HG02588 (cell line): ENCODE data around the gene KRTAP19-8.
A peak's percentile ranks its signal among the peaks of the same experiment; 100 is the strongest.

Experiments used
- ATAC-seq: cut with Tn5 transposase; IDR thresholded peaks from one replicate; pipeline ENCODE4 v1.9.1; 2021; ENCODE audit warnings: mild to moderate bottlenecking, moderate library complexity; ENCODE audit not compliant: unreplicated experiment

Gene KRTAP19-8

DNA sequence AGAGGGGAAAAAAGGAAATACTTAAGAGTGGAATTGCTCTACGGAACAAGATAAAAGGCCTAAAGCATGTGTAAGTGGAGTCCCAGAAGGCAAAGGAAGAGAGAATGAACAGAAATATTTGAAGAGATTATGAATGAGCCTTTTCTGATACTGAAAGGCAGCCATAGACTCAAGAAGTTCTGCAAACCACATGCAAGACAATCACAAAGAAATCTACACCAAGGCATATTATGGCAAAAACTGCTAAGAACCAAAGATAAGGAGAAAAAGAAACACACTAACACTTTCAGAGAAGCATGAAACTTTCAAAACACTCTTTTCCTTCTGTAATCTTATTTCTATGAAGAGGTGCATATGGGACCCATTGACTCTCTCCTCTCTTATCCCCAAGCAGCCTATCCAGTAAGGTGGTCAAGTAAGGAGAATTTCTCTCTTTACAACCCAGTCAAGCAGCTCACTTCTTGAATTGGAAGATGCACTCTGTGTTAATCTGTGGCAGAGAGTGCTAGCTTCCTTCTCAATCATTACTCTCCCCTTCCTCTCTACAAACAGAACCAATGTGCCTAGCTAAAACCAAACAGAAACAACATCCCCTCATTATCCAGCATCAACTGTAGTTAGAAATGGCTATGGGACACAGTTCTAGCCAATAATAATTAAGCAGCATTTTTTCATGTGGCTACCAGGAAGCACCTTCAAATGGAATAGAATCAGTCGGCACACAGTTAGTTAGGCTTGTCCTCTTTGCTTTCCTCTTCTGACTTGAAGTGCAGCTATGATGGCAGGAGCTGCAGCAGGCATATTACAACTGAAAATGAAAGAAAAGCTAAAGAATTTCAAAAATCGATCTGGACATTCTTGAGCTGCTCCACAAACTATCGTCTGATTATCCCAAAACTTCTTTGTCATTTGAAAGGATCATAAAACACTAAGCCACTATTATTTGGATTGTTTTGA, 25.9 kb downstream of the KRTAP19-8 start:
- ATAC-seq, result peak; percentile 55

DNA sequence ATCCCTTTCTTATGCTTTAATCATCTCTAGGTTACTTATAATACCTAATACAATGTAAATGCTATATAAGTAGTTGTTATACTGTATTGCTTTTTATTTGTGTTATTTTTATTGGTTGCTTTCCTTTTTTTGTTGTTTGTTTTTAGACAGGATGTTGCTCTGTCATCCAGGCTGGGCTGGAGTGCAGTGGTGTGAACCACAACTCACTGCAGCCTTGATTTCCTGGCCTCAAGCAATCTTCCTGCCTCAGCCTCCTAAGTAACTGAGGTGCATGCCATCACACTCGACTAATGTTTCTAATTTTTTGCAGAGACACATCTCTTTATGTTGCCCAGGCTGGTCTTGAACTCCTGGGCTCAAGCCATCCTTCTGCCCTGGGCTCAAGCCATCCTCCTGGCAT, 26.9 kb downstream of the KRTAP19-8 start:
- ATAC-seq, result no peak

DNA sequence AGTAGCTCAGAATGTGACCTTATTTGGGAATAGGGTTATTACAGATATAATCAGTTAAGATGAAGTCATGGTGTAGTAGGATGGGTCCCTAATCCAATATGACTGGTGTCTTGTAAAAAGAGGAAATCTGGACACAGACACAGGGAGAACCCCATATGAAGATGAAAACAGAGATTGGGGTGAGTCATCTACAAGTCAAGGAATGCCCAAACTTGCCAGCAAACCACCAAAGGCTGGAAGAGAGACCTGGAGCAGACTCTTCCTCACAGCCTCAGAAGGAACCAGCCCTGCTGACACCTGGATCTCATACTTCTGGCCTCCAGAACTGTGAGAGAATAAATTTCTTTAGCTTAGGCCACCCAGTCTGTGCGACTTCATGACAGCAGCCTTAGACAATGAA, 29.9 kb downstream of the KRTAP19-8 start:
- no peak for ATAC-seq

DNA sequence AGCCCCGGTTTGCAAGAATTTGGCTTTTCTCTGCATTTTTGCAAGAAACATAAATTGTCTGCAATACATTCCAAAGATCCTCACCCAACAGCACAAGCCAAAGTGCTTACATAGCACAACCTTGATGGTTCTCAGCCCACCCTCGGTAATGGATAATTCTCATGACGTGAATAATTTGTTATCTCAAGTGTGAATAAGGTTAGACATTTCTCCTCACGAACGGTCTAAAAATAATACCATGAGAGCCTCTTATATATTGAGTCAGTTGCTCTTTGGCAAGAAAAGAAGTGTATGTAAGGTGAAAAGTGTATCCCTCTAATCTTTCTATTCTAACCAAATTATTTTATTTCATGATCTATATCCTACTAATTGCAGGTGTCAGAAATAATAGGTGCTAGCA, 33.3 kb downstream of the KRTAP19-8 start:
- no peak for ATAC-seq

DNA sequence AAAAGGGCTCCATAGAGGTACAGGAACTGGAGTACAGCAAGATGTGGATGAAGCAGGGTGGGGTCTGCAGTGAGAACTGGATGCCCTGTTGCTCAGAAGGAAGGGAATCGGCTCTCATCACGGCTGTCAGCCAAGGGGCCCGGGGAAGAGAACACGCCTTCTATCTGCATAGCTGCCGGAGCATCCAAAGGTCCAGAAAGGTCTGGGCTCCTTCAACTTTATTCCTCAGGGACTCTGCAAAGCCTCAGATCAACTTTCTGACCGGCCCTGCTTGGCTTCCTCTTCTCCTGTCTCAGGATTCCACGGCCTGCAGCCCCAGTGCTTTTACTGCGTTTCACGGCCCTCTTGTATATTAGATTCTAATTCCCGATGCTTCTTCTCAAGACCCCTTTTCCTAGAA, 34.8 kb downstream of the KRTAP19-8 start:
- no peak for ATAC-seq

DNA sequence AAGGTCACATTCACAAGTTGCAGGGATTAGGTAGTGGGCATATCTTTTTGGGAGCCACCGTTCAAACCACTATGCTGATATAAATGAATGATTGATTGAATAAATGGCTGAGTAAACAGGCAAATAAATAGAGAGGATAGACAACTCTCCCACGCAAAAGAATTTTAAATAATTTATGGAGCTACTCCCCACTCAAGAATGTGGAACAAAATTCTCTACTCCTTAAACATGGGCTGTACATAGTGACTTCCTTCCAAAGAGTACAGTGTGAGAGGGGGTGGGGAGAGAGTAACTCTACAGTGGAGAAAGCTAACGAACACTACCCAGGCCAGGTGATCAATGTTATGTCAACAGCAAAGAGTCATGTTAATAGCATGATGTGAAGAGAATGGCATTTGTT, 40.7 kb downstream of the KRTAP19-8 start:
- ATAC-seq, result no peak

DNA sequence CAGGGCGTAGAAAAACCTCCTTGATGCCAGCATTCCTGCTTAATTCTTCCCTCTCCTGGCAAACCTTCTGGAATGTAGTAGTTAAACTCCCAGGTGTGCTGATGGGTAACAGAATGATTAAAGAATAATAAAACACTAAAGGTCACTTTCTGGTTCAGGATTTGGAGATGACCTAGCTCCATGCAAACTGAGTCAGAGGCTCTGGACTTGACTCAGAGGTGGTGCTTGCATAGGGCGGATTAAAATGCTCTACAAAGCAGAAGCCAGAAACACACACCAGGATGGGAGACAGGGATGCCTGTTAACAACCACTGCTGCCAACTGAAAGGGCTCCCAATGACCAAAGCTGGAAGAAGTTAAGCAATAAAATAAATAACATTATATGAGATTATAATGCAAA, 41.5 kb downstream of the KRTAP19-8 start:
- ATAC-seq, result no peak

DNA sequence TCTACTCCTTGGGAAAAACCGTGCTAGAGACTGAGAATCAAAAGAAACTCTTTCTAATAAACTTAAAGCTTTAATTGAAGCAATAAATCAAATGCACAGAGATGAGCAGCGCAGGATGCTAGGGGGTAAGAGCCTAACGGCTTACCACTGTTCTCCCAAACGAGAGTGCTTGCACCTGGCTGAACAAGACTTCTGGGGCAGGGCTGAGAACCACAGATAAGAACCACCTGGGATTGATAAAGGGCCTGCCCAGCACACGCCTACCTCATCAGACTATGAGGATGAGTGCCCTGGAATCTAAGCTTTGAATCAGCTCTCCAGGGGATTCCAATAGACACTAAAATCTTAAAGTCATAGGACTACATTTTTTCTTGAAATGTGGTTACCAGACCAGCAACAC, 43.3 kb downstream of the KRTAP19-8 start:
- ATAC-seq, result no peak

DNA sequence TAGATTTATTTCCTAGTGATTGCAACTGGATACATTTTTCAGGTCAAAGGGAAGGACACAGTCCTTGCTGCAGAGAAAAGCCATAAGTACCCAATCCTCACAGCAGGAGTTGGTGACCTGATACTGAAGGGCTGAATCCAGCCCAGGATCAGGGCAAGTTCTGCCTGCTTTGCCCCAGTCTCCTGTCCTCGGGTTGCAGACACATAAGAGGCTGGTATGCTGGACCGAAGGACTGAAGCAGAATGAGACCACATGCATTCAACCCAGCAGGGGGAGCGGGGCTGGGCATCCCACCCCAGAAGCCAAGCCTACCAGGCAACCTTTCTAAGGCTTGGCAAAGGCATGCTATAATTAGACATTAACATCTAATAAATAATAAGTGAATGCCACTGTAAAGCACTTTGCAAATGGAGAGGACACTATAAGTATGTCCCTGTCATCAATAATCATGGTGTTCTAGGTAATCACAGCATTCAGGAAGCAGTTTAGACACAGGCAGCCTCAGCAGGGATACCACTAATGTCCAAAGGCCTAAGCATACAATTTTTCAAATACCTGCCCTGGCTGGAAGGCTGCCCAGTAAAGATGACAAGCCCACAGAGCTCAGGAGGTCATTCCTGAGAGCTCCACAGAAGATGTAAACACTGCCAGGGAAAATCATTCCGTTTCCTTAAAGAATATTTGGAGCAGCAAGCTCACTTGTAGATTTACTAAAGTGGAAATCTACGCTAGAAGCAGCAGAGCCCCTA, 47.6 kb downstream of the KRTAP19-8 start:
- ATAC-seq, result no peak

DNA sequence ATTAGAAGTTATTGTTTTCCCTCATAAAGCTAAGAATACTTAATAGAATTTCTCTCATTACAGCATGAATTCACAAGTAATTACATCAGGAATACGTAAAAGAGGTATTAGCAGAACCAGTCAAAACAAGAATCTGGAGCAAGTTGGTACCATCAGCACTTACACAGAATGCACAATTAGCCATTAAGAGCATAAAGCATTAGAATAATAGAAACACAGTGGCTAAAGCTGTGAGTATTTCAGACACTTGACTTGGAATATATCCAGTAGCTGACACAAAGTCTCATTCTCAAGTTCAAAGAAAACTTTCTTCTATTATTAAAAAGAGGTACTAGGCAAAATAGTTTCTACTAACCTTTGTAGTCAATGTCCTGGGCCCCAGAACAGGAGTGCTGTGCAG, 49.6 kb downstream of the KRTAP19-8 start:
- no peak for ATAC-seq
